Endothelial cell (in vitro differentiated cells): ENCODE results near the gene VPS33B. TPM values are rescaled to one million over a fixed set of nuclear protein-coding genes. Genes with fewer than 3 reads are reported as not detected.

Experiments used
- DNase-seq: peaks from one replicate; pipeline ENCODE4 v3.0.0; 2021; ENCODE audit warnings: low spot score
- H3K27ac Mint-ChIP-seq: one replicate; pipeline ENCODE4 v1.8.0; 2021; ENCODE audit warnings: mixed read lengths, inconsistent platforms; ENCODE audit not compliant: unreplicated experiment
- H3K27me3 Mint-ChIP-seq: one replicate; pipeline ENCODE4 v1.8.0; 2021; ENCODE audit warnings: mild to moderate bottlenecking, moderate library complexity, mixed read lengths, inconsistent platforms; ENCODE audit not compliant: unreplicated experiment
- H3K36me3 Mint-ChIP-seq: one replicate; pipeline ENCODE4 v1.8.0; 2021; ENCODE audit warnings: mild to moderate bottlenecking, low read depth, mixed read lengths, inconsistent platforms; ENCODE audit not compliant: unreplicated experiment
- H3K4me1 Mint-ChIP-seq: one replicate; pipeline ENCODE4 v1.8.0; 2021; ENCODE audit warnings: mild to moderate bottlenecking, mixed read lengths, inconsistent platforms; ENCODE audit not compliant: unreplicated experiment
- H3K4me3 Mint-ChIP-seq: one replicate; pipeline ENCODE4 v1.8.0; 2021; ENCODE audit warnings: mild to moderate bottlenecking, mixed read lengths, inconsistent platforms; ENCODE audit not compliant: unreplicated experiment
- H3K9me3 Mint-ChIP-seq: one replicate; pipeline ENCODE4 v1.8.0; 2021; ENCODE audit warnings: mixed read lengths, inconsistent platforms; ENCODE audit not compliant: unreplicated experiment
- CTCF ChIP-seq: fragments of 200-600 bp; sonication (generic); IDR thresholded peaks from one replicate; pipeline ENCODE4 v1.5.0; 2021; ENCODE audit warnings: antibody characterized with exemption; ENCODE audit not compliant: unreplicated experiment
- total RNA-seq: library from RNA; stranded (reverse); fragmentation: NEBNext Ultra II Directional; extraction: Animal tissue kit (Norgen Biotek cat#: 25700); gene quantifications from one replicate; pipeline ENCODE4 v1.2.1, GENCODE V29; 2021; ENCODE audit not compliant: unreplicated experiment

Gene VPS33B
- total RNA-seq, 1 donor from 2014 or later = 16.0 TPM

- H3K9me3 Mint-ChIP-seq = no peaks in the 10 kb centered on the region
- H3K4me1 Mint-ChIP-seq = peaks cover 7% of the 10 kb centered on the region
- TF ChIP-seq CTCF = no peak
- no peak for DNase-seq
- H3K4me3 Mint-ChIP-seq = no peak overlapping the region
- no peaks in the 10 kb centered on the region for H3K36me3 Mint-ChIP-seq
- H3K27me3 Mint-ChIP-seq = no peaks in the 10 kb centered on the region
- no peak overlapping the region for H3K27ac Mint-ChIP-seq
Observed at GRCh38 chr15:91045065-91045464, 22.7 kb upstream of the VPS33B start.

GRCh38 chr15:91043202-91043874 lies 20.9 kb upstream of the VPS33B start:
- no peak for DNase-seq
- H3K27ac Mint-ChIP-seq = no peak overlapping the region

GRCh38 chr15:91040856-91041255 lies 18.5 kb upstream of the VPS33B start:
- no peak for TF ChIP-seq CTCF
- DNase-seq = no peak

More at GRCh38 chr15:91043202-91043874, 20.9 kb upstream of the VPS33B start:
- Mint-ChIP-seq H3K4me1 (no peaks in the 10 kb centered on the region), H3K27me3 (peaks cover 2% of the 10 kb centered on the region), H3K36me3 (no peaks in the 10 kb centered on the region), H3K9me3 (no peaks in the 10 kb centered on the region), H3K4me3 (no peak overlapping the region)
- TF ChIP-seq CTCF = no peak

GRCh38 chr15:91039996-91040395 lies 17.6 kb upstream of the VPS33B start:
- peaks cover 4% of the 10 kb centered on the region for H3K27me3 Mint-ChIP-seq
- no peaks in the 10 kb centered on the region for H3K36me3 Mint-ChIP-seq

More at GRCh38 chr15:91040856-91041255, 18.5 kb upstream of the VPS33B start:
- H3K27me3 Mint-ChIP-seq = peaks cover 2% of the 10 kb centered on the region
- no peak overlapping the region for H3K4me3 Mint-ChIP-seq
- H3K4me1 Mint-ChIP-seq = no peaks in the 10 kb centered on the region
- H3K9me3 Mint-ChIP-seq = no peaks in the 10 kb centered on the region
- no peaks in the 10 kb centered on the region for H3K36me3 Mint-ChIP-seq
- no peak overlapping the region for H3K27ac Mint-ChIP-seq

More at GRCh38 chr15:91039996-91040395, 17.6 kb upstream of the VPS33B start:
- DNase-seq = no peak
- no peak for TF ChIP-seq CTCF
- H3K4me1 Mint-ChIP-seq = no peaks in the 10 kb centered on the region
- H3K4me3 Mint-ChIP-seq = no peak overlapping the region
- H3K27ac Mint-ChIP-seq = no peak overlapping the region
- H3K9me3 Mint-ChIP-seq = no peaks in the 10 kb centered on the region
